ENCODE measurements around the gene CAAP1. TPM values are rescaled to one million over a fixed set of nuclear protein-coding genes. Genes with fewer than 3 reads are reported as not detected.

The CAAP1 gene
- total RNA-seq, 4 donors from 2014 or later = 16.5 to 47.0 (median 24.7) TPM

GRCh38 chr9:26928902-26929495 is 36.4 kb upstream of the CAAP1 start:
- H3K27me3 ChIP-seq = no peaks in the 10 kb centered on the region
- H3K4me3 ChIP-seq = no peak overlapping the region
- no peak overlapping the region for H3K27ac ChIP-seq
- H3K9me3 ChIP-seq = no peaks in the 10 kb centered on the region
- no peak for DNase-seq
- TF ChIP-seq CTCF (IDR thresholded peaks at IDR 0.05) (no peak), POLR2A (IDR thresholded peaks at IDR 0.05) (no peak)
- no peaks in the 10 kb centered on the region for H3K4me1 ChIP-seq
- H3K36me3 ChIP-seq = peaks cover 0 to 43% (median 0%) of the 10 kb centered on the region in 3 donors

GRCh38 chr9:26925609-26926008 is 33.0 kb upstream of the CAAP1 start:
- Histone ChIP-seq H3K27me3 (no peaks in the 10 kb centered on the region), H3K4me3 (no peak overlapping the region), H3K4me1 (no peaks in the 10 kb centered on the region), H3K27ac (no peak overlapping the region), H3K9me3 (no peaks in the 10 kb centered on the region), H3K36me3 (peaks cover 0 to 75% (median 6%) of the 10 kb centered on the region in 3 donors)
- no peak for DNase-seq
- TF ChIP-seq POLR2A (IDR thresholded peaks at IDR 0.05) = no peak
- TF ChIP-seq CTCF (IDR thresholded peaks at IDR 0.05) = no peak

GRCh38 chr9:26919698-26920097 is 27.1 kb upstream of the CAAP1 start:
- H3K27ac ChIP-seq = no peak overlapping the region
- peaks cover 0 to 82% (median 6%) of the 10 kb centered on the region in 3 donors for H3K36me3 ChIP-seq
- H3K4me3 ChIP-seq = no peak overlapping the region
- H3K4me1 ChIP-seq = no peaks in the 10 kb centered on the region
- no peaks in the 10 kb centered on the region for H3K9me3 ChIP-seq
- TF ChIP-seq CTCF (IDR thresholded peaks at IDR 0.05) (no peak), POLR2A (IDR thresholded peaks at IDR 0.05) (no peak)
- no peak for DNase-seq
- H3K27me3 ChIP-seq = no peaks in the 10 kb centered on the region

- Histone ChIP-seq H3K36me3 (peaks cover 0 to 51% (median 0%) of the 10 kb centered on the region in 3 donors), H3K4me1 (no peaks in the 10 kb centered on the region), H3K9me3 (no peaks in the 10 kb centered on the region), H3K4me3 (no peak overlapping the region), H3K27ac (no peak overlapping the region), H3K27me3 (no peaks in the 10 kb centered on the region)
- no peak for DNase-seq
- TF ChIP-seq POLR2A (IDR thresholded peaks at IDR 0.05) (no peak), CTCF (IDR thresholded peaks at IDR 0.05) (no peak)
Measured at GRCh38 chr9:26913138-26913668, 20.6 kb upstream of the CAAP1 start.

- TF ChIP-seq CTCF (IDR thresholded peaks at IDR 0.05) (no peak), POLR2A (IDR thresholded peaks at IDR 0.05) (no peak)
- Histone ChIP-seq H3K27ac (no peak overlapping the region), H3K4me1 (no peaks in the 10 kb centered on the region), H3K4me3 (no peak overlapping the region), H3K27me3 (no peaks in the 10 kb centered on the region), H3K9me3 (no peaks in the 10 kb centered on the region), H3K36me3 (peaks cover 0 to 56% (median 0%) of the 10 kb centered on the region in 3 donors)
- DNase-seq = no peak
Measured at GRCh38 chr9:26904671-26905070, 12.1 kb upstream of the CAAP1 start.

Measured in Peyer's patch (tissue), 4 donors.